A673 (cell line): ENCODE data around the gene FTCD. TPM values are rescaled to one million over a fixed set of nuclear protein-coding genes. Genes with fewer than 3 reads are reported as not detected.

Experiments
- BruUV-seq: library from RNA; stranded (reverse); fragments of 400-500 nt; replicated peaks from 2 replicates; lab custom pipeline; 2021; lab: Mats Ljungman, UMichigan
- CTCF ChIA-PET: fragments of 300-600 bp; sonication (Branson Sonifier 250); formaldehyde crosslinking; loops from one replicate; lab custom pipeline; 2022; ENCODE audit warnings: antibody characterized with exemption; lab: Charles Lee
- POLR2A ChIA-PET: fragments of 300-600 bp; sonication (Branson Sonifier 250); formaldehyde crosslinking; loops from one replicate; lab custom pipeline; 2022; ENCODE audit warnings: antibody characterized with exemption; ENCODE audit not compliant: low non-redundant PET; lab: Charles Lee
- DNase-seq: peaks from one replicate; pipeline ENCODE4 v3.0.0-alpha.2; 2015; ENCODE audit warnings: low spot score
- H3K27ac ChIP-seq: fragments of 200-600 bp; sonication (generic); 2 replicates; pipeline ENCODE4 v1.5.1; 2016; ENCODE audit warnings: mixed run types, low read depth, mild to moderate bottlenecking, mixed read lengths, antibody characterized with exemption, low read length; ENCODE audit not compliant: poor library complexity, severe bottlenecking
- H3K27me3 ChIP-seq: fragments of 200-600 bp; sonication (generic); replicated peaks from 2 replicates; pipeline ENCODE4 v1.6.1; 2017; ENCODE audit warnings: mixed run types, low read depth, mild to moderate bottlenecking, mixed read lengths, antibody characterized with exemption, low read length; ENCODE audit not compliant: insufficient read depth, poor library complexity
- H3K36me3 ChIP-seq: fragments of 200-600 bp; sonication (generic); 2 replicates; pipeline ENCODE4 v1.6.1; 2016; ENCODE audit warnings: mixed run types, mild to moderate bottlenecking, mixed read lengths, antibody characterized with exemption, low read length; ENCODE audit not compliant: insufficient read depth, poor library complexity, severe bottlenecking
- H3K4me1 ChIP-seq: fragments of 200-600 bp; sonication (generic); 2 replicates; pipeline ENCODE4 v1.6.1; 2017; ENCODE audit warnings: mixed run types, mild to moderate bottlenecking, mixed read lengths, antibody characterized with exemption, low read length; ENCODE audit not compliant: insufficient read depth, poor library complexity, severe bottlenecking
- H3K4me3 ChIP-seq: fragments of 200-600 bp; sonication (generic); 2 replicates; pipeline ENCODE4 v1.5.1; 2016; ENCODE audit warnings: low read depth, mixed run types, mild to moderate bottlenecking, mixed read lengths, low read length; ENCODE audit not compliant: poor library complexity, severe bottlenecking
- H3K9me3 ChIP-seq: fragments of 200-600 bp; sonication (generic); 2 replicates; pipeline ENCODE4 v1.6.1; 2016; ENCODE audit warnings: mixed run types, low read depth, mild to moderate bottlenecking, mixed read lengths, antibody characterized with exemption, low read length; ENCODE audit not compliant: poor library complexity, severe bottlenecking
- CTCF ChIP-seq: fragments of 300-800, 200-600 bp; sonication (generic); conservative IDR thresholded peaks from 2 replicates; pipeline ENCODE4 v1.5.1; 2017; ENCODE audit warnings: low read depth, mild to moderate bottlenecking, antibody characterized with exemption, low read length, moderate library complexity, mixed read lengths
- EZH2 ChIP-seq: fragments of 200-600 bp; sonication (generic); IDR thresholded peaks from 2 replicates; pipeline ENCODE4 v1.6.1; 2017; ENCODE audit warnings: borderline replicate concordance, low read depth, mild to moderate bottlenecking, mixed read lengths, antibody characterized with exemption, low read length; ENCODE audit not compliant: poor library complexity, severe bottlenecking
- intact Hi-C: fragments of 100-400 bp; cut with micrococcal nuclease; formaldehyde crosslinking; loops from one replicate; pipeline ENCODE4 v1.10.0; 2022; ENCODE audit not compliant: unreplicated experiment
- total RNA-seq: library from RNA; stranded (reverse); gene quantifications from 2 replicates; pipeline ENCODE4 v1.2.3, GENCODE V29; 2021

The FTCD gene
- total RNA-seq, 1 experiment from 2014 or later: 5.4 TPM

- BruUV-seq: no TSS peak
- Histone ChIP-seq H3K4me3 (no peak overlapping the region), H3K9me3 (no peaks in the 10 kb centered on the region), H3K36me3 (peaks cover 4% of the 10 kb centered on the region), H3K27ac (no peak overlapping the region), H3K27me3 (no peaks in the 10 kb centered on the region), H3K4me1 (peaks cover 5% of the 10 kb centered on the region)
- ChIA-PET POLR2A (no interaction called here), CTCF (no interaction called here)
- DNase-seq: no peak
- intact Hi-C loops: no loop called here
- TF ChIP-seq CTCF (no peak), EZH2 (no peak)
Measured at GRCh38 chr21:46156678-46157077, 1.3 kb upstream of the FTCD start.

DNA sequence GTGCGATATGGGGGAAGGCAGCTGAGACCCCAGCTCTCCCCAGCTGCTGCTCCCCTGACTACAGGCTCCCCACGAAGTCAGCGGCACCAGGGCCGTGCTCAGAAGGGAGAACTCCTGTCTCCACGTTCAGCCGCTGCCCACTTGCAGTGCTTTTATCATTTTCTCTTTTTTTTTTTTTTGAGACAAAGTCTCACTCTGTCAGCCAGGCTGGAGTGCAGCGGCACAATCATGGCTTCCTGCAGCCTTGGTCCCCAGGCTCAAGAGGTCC is 933 bp upstream of the FTCD start:
- Histone ChIP-seq H3K4me3 (no peak overlapping the region), H3K4me1 (peaks cover 5% of the 10 kb centered on the region), H3K27me3 (no peaks in the 10 kb centered on the region), H3K36me3 (peaks cover 3% of the 10 kb centered on the region), H3K9me3 (no peaks in the 10 kb centered on the region), H3K27ac (no peak overlapping the region)
- TF ChIP-seq EZH2: no peak
- no peak for TF ChIP-seq CTCF
- intact Hi-C loops: no loop called here
- DNase-seq: no peak
- ChIA-PET CTCF (no interaction called here), POLR2A (no interaction called here)
- no TSS peak for BruUV-seq

DNA sequence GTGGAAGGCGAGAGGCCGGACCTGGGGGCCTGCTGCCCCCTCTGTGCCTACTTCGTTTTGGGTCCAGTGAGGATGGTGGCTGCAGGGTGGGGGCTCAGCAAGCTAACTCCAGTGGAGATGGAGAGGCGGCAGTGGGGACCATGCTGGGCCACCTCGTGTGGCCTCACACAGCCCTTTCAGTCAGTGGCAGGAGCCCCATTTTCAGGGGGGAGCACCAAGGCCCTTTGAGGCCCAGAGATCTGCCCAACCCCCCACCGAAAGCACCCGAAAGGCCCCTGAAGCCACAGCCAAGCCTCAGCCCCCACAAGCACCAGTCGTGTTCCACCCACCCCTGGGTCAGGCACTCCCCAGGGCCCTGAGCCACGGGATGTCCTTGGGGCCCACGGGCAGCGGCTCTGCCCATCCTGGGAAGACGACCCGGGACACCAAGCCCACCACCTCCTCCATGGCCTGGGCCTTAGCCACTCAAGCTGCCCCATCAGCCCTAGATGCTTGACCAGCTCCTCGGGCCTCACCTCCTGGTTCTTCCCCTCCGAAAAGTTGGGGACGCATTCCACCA is 345 bp downstream of the FTCD start:
- intact Hi-C loops: no loop called here
- Histone ChIP-seq H3K27me3 (no peaks in the 10 kb centered on the region), H3K4me3 (no peak overlapping the region), H3K4me1 (peaks cover 5% of the 10 kb centered on the region), H3K9me3 (no peaks in the 10 kb centered on the region), H3K27ac (no peak overlapping the region), H3K36me3 (no peaks in the 10 kb centered on the region)
- TF ChIP-seq EZH2: no peak
- no peak for TF ChIP-seq CTCF
- no TSS peak for BruUV-seq
- no peak for DNase-seq
- ChIA-PET POLR2A (no interaction called here), CTCF (no interaction called here)
